Measurements from ENCODE around the gene SLC9A4. TPM values are rescaled to one million over a fixed set of nuclear protein-coding genes. Genes with fewer than 3 reads are reported as not detected.
A peak's percentile ranks its signal among the peaks of the same experiment; 100 is the strongest.
"Not testable (repeated sequence)": the region's sequence is repeated elsewhere in the genome, so short reads cannot be mapped to it uniquely, and the experiment has no call there.

Gene SLC9A4
- total RNA-seq, 8 experiments from 2014 or later = 0.13 to 2.2 (median 1.2) TPM; not detected in 2

DNA sequence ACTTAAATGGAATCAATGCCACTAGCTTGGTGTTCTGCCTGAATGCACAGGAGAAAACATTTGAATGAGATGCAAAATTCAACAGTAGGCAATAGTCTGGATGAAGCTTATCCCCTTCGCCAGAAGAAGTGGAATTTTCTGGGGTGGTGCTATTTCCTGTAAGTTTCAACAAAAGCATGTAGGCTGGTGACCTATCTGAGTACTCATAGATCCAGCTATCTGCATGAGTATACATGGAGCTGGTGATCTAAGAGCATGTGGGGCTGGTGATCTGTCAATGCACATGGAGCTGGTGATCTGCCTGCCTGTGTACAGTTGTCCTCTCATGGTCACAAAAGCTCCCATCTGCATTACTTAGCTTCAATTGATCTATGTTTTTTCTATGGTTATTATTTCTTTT is 71.2 kb downstream of the SLC9A4 start:
- 13 to 100% (median 40%) methylated on average over 1 of the region's 1 CpG; no CpG with 5 or more reads in 4 of the 10 experiments for WGBS, 10 experiments
- H3K4me3 ChIP-seq = no peak overlapping the region
- no peaks in the 10 kb centered on the region for H3K4me1 ChIP-seq (replicated peaks in 1 of 2)
- ATAC-seq (replicated peaks in 6 of 8) = peak in 2 of 8 experiments; percentile 83 to 94
- H3K27ac ChIP-seq = no peak overlapping the region
- in situ Hi-C loops (cut with MboI; ENCODE audit: low pct_unique_long_range_greater_than_20kb in 2 of 9, low sequenced_read_pairs in 9 of 9, unreplicated experiment in 9 of 9) = no loop called here

DNA sequence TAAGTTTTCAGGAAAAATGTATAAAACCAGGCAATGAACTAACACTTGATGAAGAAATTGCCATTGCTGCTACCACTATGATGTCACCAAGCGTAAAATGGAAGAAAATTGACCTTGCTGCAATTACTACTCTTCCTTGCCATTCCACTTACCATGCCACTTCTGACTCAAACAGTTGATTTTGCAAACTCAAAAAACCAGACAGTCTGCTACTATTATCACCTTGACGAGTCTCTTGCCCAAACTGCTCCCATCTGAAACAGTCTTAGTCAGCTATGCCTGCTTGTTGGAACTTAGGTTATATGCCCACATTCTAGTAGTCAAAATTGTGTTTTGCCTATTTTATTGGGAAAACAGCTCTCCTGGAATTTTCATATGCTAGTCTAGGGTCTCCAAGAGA is 74.4 kb downstream of the SLC9A4 start:
- 11 to 100% (median 48%) methylated on average over 1 to 2 of the region's 2 CpGs; no CpG with 5 or more reads in 2 of the 10 experiments for WGBS, 10 experiments
- in situ Hi-C loops (cut with MboI; ENCODE audit: low pct_unique_long_range_greater_than_20kb in 2 of 9, low sequenced_read_pairs in 9 of 9, unreplicated experiment in 9 of 9) = no loop called here
- no peak overlapping the region for H3K4me3 ChIP-seq
- H3K27ac ChIP-seq = no peak overlapping the region
- ATAC-seq (replicated peaks in 6 of 8) = no peak
- H3K4me1 ChIP-seq (replicated peaks in 1 of 2) = no peaks in the 10 kb centered on the region

DNA sequence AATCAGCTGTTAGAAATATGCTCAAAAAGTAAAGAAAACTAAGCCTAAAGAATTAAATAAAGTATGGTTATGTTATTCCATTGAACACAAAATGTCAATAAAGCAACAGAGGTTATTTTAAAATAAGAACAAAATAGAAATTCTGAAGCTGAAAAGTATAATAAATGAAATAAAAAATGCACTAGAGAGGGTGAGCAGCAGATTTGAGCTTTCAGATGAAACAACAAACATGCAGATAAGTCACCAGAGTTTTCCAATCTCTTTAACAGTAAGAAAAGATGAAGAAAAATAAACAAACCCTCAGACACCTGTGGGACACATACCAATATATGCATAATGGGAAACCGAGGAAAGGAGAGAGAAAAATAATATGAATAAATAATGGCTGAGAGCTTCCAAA is 76.0 kb downstream of the SLC9A4 start:
- Histone ChIP-seq H3K27ac (no peak overlapping the region), H3K4me3 (no peak overlapping the region), H3K4me1 (replicated peaks in 1 of 2) (no peaks in the 10 kb centered on the region)
- WGBS, 10 experiments = 0% methylated on average over 1 of the region's 1 CpG
- no peak for ATAC-seq (replicated peaks in 6 of 8)
- in situ Hi-C loops (cut with MboI; ENCODE audit: low pct_unique_long_range_greater_than_20kb in 2 of 9, low sequenced_read_pairs in 9 of 9, unreplicated experiment in 9 of 9) = no loop called here

DNA sequence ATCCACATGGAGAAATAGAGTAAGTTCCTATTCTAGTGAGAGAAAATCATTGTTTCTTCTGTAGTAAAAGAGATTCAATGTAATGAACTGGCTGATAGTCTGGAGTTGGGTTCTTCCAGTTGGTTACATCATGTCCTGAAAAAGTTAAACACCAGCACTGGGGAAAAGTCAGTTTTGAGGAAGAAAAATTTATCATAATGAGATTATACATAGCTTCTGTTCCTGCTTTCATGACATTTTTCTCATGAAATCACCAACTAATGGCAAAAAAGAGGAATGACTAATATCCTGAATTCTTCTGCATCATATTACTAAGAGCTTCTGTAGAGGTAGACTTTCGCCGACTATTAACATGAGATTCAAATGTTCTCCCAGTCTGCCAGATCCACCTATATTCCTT is 77.1 kb downstream of the SLC9A4 start:
- no peak for ATAC-seq (replicated peaks in 6 of 8)
- Histone ChIP-seq H3K27ac (no peak overlapping the region), H3K4me3 (no peak overlapping the region), H3K4me1 (replicated peaks in 1 of 2) (no peaks in the 10 kb centered on the region)
- 25 to 100% (median 88%) methylated on average over 1 to 2 of the region's 2 CpGs; no CpG with 5 or more reads in 2 of the 10 experiments for WGBS, 10 experiments
- in situ Hi-C loops (cut with MboI; ENCODE audit: low pct_unique_long_range_greater_than_20kb in 2 of 9, low sequenced_read_pairs in 9 of 9, unreplicated experiment in 9 of 9) = no loop called here

DNA sequence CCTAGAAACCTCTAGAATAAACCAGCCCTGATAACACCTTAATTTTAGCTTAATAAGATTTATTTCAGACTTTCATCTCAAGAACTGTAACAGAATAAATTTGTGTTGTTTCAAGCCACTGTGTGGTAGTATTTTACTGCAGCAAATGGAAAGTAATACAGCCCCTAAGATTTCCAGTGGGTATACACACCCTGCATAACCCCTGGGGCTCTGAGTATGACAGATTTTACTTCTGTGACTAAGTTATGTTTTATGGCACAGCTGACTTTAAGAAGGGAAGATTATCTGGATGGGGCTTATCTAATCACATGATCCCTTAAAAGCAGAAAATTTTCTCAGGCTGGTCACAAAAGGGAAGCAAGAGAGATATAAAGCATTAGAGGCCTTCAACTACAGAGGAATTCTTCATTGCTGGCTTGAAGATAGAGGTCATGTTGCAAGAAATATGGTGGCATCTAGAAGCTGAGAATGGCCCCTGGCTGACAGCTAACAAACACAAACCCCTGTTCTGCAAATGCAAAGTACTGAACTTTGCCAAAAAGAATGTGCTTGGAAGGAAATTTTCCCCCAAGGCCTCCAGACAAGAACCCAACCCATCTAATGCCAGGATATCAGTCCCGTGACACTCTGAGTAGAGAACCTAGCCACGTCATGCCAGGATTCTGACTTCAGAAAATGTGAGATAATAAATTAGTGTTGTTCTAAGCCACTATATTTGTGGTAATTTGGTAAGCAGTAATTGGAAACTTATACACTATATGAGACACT is 78.5 kb downstream of the SLC9A4 start:
- in situ Hi-C loops (cut with MboI; ENCODE audit: low pct_unique_long_range_greater_than_20kb in 2 of 9, low sequenced_read_pairs in 9 of 9, unreplicated experiment in 9 of 9) = no loop called here
- no peak overlapping the region for H3K27ac ChIP-seq
- ATAC-seq (replicated peaks in 6 of 8) = peak in 3 of 8 experiments; percentile 74 to 96 (median 96)
- no peak overlapping the region for H3K4me3 ChIP-seq
- H3K4me1 ChIP-seq (replicated peaks in 1 of 2) = no peaks in the 10 kb centered on the region
- 10 to 83% (median 57%) methylated on average over 1 to 2 of the region's 2 CpGs; no CpG with 5 or more reads in 5 of the 10 experiments for WGBS, 10 experiments

DNA sequence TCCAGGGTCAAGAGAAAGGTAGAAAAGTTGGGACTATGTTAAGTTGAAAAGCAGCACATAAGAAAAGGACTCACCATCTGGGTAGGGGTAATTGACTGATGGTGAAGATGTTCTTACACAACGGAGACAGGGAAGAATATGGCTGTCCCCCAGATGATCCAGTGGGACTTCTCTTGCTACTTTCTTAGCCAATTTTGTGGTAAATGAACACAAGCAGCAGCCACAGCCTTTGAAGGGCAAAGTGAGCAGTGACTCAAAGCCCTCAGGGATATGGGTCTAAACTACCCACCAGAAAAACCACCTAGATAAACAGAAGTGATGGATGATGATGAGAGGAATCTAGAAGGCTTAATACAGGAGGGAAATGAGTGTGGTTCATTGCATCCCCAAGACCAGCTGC is 80.6 kb downstream of the SLC9A4 start:
- H3K4me1 ChIP-seq (replicated peaks in 1 of 2) = no peaks in the 10 kb centered on the region
- 0 to 71% (median 25%) methylated on average over 1 of the region's 1 CpG; no CpG with 5 or more reads in 5 of the 10 experiments for WGBS, 10 experiments
- H3K27ac ChIP-seq = no peak overlapping the region
- no peak for ATAC-seq (replicated peaks in 6 of 8)
- in situ Hi-C loops (cut with MboI; ENCODE audit: low pct_unique_long_range_greater_than_20kb in 2 of 9, low sequenced_read_pairs in 9 of 9, unreplicated experiment in 9 of 9) = no loop called here
- no peak overlapping the region for H3K4me3 ChIP-seq

DNA sequence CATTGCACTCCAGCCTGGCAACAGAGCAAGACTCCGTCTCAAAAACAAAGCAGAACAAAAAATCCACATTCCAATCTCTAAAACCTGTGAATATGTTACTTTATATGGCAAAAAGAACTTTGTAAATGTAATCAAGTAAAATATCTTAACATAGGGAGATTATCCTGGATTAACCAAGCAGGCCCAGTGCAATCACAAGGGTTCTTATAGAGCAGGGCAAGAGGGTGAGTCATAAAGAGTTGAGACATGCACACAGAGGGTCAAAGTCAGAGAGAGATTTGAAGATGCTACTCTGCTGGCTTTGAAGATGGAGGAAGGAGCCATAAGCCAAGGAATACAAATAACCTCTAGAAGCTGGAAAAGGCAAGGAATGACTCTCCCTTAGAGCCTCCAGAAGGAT is 85.4 kb downstream of the SLC9A4 start:
- no peak for ATAC-seq (replicated peaks in 6 of 8)
- WGBS, 10 experiments = 80 to 100% (median 84%) methylated on average over 1 of the region's 1 CpG; no CpG with 5 or more reads in 6 of the 10 experiments
- Histone ChIP-seq H3K4me3 (no peak overlapping the region), H3K27ac (no peak overlapping the region), H3K4me1 (replicated peaks in 1 of 2) (no peaks in the 10 kb centered on the region)
- in situ Hi-C loops (cut with MboI; ENCODE audit: low pct_unique_long_range_greater_than_20kb in 2 of 9, low sequenced_read_pairs in 9 of 9, unreplicated experiment in 9 of 9) = no loop called here

DNA sequence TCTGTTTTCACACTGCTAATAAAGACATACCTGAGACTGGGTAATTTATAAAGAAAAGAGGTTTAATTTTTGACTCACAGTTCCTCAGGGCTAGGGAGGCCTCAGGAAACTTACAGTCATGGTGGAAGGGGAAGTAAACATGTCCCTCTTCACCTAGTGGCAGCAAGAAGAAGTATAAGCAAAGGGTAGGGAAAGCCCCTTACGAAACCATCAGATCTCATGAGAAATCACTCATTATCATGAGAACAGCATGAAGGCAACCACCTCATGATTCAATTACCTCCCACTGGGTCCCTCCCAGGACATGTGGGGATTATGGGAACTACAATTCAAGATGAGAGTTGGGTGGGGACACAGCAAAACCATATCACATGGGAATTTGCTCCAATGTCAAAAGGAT is 89.5 kb downstream of the SLC9A4 start:
- WGBS, 10 experiments = 33 to 71% (median 57%) methylated on average over 1 of the region's 1 CpG; no CpG with 5 or more reads in 6 of the 10 experiments
- H3K27ac ChIP-seq; in situ Hi-C loops (cut with MboI; ENCODE audit: low pct_unique_long_range_greater_than_20kb in 2 of 9, low sequenced_read_pairs in 9 of 9, unreplicated experiment in 9 of 9); H3K4me3 ChIP-seq; H3K4me1 ChIP-seq (replicated peaks in 1 of 2): not testable (repeated sequence)
- ATAC-seq (replicated peaks in 6 of 8) = peak in 2 of 8 experiments; percentile 38 to 65

DNA sequence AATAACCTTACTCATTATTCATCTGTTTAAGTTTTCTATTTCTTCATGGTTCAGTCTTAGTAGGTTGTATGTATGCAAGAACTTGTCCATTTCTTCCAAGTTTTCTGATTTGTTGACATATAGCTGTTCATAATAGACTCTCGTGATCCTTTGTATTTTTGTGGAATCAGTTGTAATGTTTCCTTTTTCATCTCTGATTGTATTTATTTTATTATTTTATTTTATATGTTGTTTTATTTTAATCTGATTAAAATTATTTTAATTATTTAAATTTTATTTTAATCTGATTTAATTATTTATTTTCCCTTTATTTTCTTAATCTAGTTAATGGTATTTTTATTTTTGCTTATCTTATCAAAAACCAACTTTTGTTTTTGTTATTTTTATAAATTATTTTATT is 102.9 kb downstream of the SLC9A4 start:
- no peak overlapping the region for H3K4me3 ChIP-seq
- in situ Hi-C loops (cut with MboI; ENCODE audit: low pct_unique_long_range_greater_than_20kb in 2 of 9, low sequenced_read_pairs in 9 of 9, unreplicated experiment in 9 of 9) = no loop called here
- ATAC-seq (replicated peaks in 6 of 8) = no peak
- H3K4me1 ChIP-seq (replicated peaks in 1 of 2) = no peaks in the 10 kb centered on the region
- WGBS, 10 experiments = 0 to 100% (median 83%) methylated on average over 1 of the region's 1 CpG; no CpG with 5 or more reads in 1 of the 10 experiments
- H3K27ac ChIP-seq = no peak overlapping the region

DNA sequence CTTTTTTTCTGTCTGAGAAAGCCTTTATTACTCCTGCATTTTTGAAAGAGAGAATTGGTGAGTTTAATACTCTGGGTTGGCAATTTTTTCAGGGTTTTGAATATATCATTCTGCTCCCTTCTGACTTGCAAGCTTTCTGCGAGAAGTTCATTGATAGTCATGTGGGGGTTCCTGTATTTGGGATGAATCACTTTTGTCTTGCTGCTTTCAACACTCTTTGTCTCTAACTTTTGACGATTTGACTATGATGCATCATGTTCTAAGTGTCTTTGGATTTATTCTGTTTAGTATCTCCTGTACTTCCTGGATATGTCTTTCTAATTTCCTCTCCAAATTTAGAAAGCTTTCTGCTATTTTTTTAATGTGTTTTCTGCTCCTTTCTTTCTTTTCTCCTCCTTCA is 105.3 kb downstream of the SLC9A4 start:
- H3K27ac ChIP-seq = no peak overlapping the region
- 0 to 100% (median 71%) methylated on average over 1 to 2 of the region's 2 CpGs for WGBS, 10 experiments
- no peak for ATAC-seq (replicated peaks in 6 of 8)
- no peak overlapping the region for H3K4me3 ChIP-seq
- in situ Hi-C loops (cut with MboI; ENCODE audit: low pct_unique_long_range_greater_than_20kb in 2 of 9, low sequenced_read_pairs in 9 of 9, unreplicated experiment in 9 of 9) = no loop called here
- H3K4me1 ChIP-seq (replicated peaks in 1 of 2) = no peaks in the 10 kb centered on the region

GRCh38 chr2:102581911-102582310 is 108.9 kb downstream of the SLC9A4 start:
- ATAC-seq (replicated peaks in 6 of 8) = no peak
- H3K4me3 ChIP-seq = no peak overlapping the region
- in situ Hi-C loops (cut with MboI; ENCODE audit: low pct_unique_long_range_greater_than_20kb in 2 of 9, low sequenced_read_pairs in 9 of 9, unreplicated experiment in 9 of 9) = loop anchor here in 1 of 9 experiments (10.0 kb wide), 1 partner anchor 57 kb away; no protein-coding TSS in a partner anchor
- no peaks in the 10 kb centered on the region for H3K4me1 ChIP-seq (replicated peaks in 1 of 2)
- no peak overlapping the region for H3K27ac ChIP-seq

DNA sequence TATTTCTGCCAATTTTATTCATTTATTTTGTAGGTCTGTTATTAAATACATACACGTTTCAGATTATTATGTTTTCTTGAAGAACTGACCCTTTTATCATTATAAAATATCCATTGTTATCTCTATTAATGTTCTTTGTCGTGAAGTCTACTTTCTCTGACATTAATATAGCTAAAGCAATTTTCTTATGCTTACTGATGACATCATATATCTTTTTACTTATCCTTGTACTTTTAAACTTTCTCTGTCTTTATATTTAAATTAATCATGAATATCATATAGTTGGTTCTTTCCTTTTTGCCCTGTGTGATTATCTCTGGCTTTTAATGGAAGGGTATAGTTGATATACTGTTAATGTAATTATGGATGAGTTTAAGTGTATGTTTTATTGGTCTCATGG is 109.8 kb downstream of the SLC9A4 start:
- no peak overlapping the region for H3K4me3 ChIP-seq
- no peaks in the 10 kb centered on the region for H3K4me1 ChIP-seq (replicated peaks in 1 of 2)
- no peak overlapping the region for H3K27ac ChIP-seq
- in situ Hi-C loops (cut with MboI; ENCODE audit: low pct_unique_long_range_greater_than_20kb in 2 of 9, low sequenced_read_pairs in 9 of 9, unreplicated experiment in 9 of 9) = loop anchor here in 1 of 9 experiments (10.0 kb wide), 1 partner anchor 58 kb away; no protein-coding TSS in a partner anchor
- WGBS, 10 experiments = 5 to 90% (median 62%) methylated on average over 1 to 2 of the region's 2 CpGs
- ATAC-seq (replicated peaks in 6 of 8) = no peak

Measured in motor neuron (in vitro differentiated cells).